GM21786 (cell line): Measurements from ENCODE around the gene CELA2A.
"Not testable (repeated sequence)": the region's sequence is repeated elsewhere in the genome, so short reads cannot be mapped to it uniquely, and the experiment has no call there.

Experiments
- ATAC-seq: cut with Tn5 transposase; IDR thresholded peaks from one replicate; pipeline ENCODE4 v1.9.1; 2021; ENCODE audit not compliant: unreplicated experiment

The CELA2A gene

DNA sequence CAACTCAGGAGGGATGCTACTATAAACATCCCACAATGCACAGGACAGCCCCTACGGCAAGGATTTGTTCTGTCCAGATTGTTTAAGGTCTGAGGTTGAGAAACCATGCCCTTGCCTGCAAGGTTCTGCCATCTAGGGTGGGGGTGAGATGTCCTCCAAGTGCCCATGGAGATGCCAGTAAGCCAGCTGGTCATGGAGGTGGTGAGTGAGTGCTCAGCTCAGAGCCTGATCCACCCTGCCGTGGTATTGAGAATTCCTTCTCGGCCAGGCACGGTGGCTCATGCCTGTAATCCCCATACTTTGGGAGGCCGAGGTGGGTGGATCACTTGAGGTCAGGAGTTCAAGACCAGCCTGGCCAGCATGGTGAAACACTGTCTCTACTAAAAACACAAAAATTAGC is 31.6 kb upstream of the CELA2A start:
- ATAC-seq = no peak

DNA sequence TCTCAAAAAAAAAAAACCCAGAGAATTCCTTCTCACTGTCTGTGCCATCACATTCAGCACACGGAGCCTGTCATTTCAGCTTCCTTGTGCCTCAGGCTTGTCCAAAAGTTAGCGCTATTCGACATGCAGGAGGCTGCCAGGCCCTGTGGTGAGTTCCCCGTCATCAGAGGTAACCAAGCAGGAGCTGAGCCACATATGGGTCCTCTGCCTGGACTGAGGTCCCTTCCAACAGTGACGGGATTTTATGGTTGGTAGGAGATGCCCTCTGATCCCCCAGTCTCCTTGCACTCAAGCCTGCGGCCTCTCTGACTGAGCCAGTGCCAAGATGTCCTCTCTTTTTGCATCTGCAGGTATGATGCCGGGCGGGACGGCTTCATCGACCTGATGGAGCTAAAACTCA is 31.0 kb upstream of the CELA2A start:
- ATAC-seq = no peak

DNA sequence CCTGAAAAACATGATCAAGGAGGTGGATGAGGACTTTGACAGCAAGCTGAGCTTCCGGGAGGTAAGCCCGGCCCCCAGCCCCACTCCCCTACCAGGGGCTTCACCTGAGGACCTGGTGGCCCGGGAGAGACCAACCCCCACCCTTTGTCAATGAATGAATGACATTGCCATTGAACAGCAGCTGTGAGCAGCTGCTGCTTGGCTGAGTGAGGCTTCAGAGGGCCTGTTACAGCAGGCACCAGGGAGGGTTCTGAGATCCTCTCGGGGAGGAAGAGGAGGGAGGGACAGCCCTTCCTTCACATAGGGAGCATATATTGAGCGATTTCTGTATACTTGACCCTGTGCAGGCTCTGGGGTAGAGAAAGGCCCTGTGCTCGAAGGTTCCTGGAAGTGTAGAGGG is 30.6 kb upstream of the CELA2A start:
- ATAC-seq = no peak

DNA sequence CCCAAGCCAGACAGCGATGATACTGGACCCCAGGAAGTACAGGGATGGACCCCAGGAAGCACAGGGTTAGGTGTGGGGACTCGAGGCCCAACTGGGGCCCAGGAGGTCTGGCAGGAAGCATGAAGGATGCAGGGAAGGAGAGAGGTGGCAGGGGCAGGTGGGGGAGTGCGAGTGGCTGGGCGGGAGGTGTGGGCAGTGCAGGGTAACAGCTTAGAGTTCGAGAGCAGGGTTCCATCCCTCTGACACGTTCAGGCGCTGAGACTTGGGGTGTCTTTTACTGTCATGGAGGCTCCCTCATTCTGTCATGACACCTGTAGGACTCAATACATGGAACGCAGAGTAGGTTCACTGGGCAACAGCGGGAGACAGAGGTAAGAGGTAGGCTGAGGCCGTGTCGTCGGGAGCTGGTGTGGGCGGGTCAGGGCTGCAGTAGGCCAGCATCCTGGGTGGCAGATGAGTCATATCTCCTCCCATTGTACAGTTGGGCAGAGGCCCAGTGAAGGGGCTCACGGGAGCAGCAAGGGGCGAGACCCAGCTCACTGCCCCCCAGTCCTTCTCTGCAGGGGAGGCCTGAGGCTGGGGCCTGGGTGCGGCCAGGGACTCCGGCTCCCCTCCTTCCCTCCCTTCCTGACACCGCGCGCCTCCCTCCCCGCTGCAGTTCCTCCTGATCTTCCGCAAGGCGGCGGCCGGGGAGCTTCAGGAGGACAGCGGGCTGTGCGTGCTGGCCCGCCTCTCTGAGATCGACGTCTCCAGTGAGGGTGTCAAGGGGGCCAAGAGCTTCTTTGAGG is 29.8 kb upstream of the CELA2A start:
- ATAC-seq = no peak

DNA sequence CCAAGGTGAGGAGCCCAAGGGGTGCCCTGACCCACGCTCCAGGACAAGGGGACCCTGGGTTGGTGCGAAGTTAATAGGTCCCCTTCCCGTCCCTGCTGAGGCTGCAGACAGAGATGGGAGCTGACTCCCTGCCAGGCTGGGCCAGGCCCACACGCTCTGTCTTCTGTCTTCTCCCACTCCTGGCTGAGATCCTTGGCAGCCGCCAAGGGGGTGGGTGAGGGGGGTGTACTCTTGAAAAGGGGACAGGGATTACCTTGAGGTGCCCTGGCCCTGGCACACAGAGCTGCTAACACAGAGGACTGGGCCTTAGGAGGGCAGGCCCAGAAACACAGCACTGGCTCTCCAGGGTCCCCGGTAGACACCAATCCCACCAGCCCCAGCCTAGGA is 29.3 kb upstream of the CELA2A start:
- no peak for ATAC-seq

DNA sequence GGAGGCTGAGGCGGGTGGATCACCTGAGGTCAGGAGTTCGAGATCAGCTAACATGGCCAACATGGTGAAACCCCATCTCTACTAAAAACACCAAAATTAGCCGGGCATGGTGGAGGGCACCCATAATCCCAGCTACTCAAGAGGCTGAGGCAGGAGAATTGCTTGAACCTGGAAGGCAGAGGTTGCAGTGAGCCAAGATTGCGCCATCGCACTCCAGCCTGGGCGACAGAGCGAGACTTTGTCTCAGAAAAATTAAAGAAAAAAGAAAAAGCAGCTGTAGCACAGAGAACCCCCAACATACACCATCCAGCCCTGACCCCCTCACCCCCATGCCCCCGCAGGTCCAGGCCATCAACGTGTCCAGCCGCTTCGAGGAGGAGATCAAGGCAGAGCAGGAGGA is 28.3 kb upstream of the CELA2A start:
- not testable (repeated sequence) for ATAC-seq

DNA sequence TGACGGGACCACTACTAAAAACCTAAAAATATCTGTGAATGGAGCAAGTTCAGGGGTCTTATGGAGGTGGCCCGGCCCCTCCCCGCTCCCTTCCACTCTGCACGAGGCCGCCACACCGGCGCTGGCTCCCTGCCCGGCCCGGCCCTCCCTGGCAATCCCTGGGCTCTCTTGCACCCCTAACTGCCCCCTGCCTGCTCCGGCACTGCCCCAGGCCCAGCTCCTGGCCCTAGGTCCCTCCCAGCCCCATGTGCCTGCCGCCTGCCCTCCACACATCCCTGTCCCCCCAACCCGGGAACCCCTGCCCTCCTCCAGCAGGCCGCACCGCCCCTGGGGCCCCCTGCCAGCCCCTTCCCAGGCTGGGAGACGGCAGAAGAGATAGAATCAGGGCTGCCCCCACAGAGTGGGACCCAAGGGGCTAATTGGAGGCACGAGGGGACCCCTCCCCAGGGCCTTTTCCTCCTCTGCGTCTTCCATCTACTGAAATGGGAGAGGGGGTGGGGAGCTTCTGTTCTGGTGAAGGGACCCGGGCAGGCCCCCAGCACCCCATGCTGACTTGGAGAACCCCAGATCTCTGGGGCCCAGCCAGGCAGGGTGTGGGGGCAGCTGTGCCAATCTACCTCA is 27.6 kb upstream of the CELA2A start:
- no peak for ATAC-seq

DNA sequence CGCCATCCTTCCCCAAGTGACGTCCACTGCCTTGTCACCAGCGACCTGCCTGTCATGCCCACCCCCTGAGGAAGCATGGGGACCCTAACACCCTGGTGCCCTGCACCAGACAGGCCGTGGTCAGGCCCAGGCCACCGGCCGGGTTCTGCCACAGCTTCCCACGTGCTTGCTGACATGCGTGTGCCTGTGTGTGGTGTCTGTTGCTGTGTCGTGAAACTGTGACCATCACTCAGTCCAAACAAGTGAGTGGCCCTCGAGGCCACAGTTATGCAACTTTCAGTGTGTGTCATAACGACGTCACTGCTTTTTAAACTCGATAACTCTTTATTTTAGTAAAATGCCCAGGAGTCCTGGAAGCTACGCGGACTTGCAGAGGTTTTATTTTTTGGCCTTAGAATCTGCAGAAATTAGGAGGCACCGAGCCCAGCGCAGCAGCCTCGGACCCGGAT is 26.8 kb upstream of the CELA2A start:
- no peak for ATAC-seq

DNA sequence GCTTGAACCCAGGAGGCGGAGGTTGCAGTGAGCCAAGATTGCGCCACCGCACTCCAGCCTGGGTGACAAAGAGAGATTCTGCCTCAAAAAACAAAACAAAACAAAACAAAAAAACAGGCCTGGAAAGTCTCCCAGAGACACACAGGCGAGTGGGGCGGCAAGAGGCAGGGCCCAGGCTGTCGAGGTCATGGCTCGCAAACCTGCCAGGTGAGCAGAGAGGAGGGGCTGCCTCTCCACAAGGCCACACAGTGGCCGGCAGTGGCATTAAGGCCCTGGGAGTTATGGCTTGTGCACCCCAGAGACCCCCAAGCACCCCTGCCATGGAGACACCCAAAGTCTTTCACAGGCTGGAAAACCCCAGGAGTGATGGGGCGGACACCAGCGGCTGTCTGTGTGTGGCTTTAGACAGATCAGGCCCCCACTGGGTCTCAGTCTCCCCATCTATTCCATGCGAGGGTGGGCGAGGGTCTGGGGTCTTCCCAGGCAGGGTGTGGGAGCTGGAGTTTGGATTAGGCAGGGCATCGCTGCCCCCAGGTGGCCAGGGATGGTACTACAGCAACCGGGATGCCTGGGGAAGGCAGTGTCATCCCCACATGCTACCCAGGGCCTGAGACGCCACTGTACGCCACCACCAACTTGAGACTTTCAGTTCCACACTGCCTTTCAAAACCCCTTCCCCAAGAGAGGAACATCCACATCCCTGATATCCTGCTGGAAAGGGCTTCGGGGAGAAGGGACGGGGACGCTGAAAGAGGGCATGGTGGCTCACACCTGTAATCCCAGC is 25.6 kb upstream of the CELA2A start:
- no peak for ATAC-seq

DNA sequence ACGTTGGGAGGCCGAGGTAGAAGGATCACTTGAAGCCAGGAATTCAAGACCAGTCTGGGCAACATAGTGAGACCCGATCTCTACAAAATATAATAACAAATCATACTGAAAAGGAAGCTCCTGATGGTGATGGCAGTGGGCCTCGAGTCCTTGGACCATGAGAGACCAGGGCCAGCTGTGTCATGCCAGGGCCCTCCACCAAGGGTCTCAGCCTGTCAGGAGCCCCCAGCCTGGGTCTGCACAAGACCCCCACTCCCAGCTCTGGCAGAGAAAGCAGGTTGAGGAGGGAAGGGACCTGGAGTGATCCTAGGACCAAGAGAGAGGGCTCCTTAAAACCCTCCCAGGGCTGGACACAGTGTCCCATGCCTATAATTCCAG is 25.0 kb upstream of the CELA2A start:
- ATAC-seq = no peak

DNA sequence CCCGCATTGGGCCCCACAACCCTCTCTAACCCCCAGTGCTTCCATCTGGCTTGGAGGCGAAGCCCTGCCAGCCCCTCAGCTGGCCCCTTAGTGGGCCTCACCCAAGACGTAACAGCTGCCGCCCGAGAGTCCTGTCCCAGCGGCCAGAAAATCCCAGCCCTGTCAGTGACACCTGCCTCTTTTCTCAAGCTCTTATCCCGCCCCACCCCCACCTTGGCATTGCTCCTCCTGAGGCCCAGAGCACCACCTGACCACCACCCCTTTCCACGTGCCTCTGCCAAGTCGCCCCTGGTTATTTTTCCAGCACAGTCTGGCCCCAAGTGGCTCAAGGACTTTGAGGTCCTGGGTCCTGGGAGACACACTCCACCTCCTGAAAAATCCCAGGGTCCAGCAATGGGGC is 24.2 kb upstream of the CELA2A start:
- no peak for ATAC-seq

DNA sequence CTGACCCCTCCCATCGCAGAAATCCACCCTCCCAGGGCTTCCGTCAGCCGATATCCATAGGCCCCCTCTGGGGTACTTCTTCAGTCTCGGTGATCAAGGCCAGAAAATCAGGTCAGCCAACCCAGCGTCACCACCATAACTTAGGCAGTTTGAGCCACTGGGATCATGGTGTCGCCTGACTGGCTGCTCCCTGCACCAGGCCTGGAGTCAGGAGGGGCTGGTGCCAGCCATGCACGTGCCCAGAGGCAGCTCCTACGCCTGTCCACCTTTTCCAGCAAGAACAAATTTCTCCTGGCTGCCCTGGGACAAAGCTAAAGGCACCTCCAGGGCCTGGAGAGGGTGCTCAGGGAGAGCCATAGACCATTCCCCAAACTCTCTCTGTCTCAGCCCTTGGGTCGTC is 23.1 kb upstream of the CELA2A start:
- ATAC-seq = no peak

DNA sequence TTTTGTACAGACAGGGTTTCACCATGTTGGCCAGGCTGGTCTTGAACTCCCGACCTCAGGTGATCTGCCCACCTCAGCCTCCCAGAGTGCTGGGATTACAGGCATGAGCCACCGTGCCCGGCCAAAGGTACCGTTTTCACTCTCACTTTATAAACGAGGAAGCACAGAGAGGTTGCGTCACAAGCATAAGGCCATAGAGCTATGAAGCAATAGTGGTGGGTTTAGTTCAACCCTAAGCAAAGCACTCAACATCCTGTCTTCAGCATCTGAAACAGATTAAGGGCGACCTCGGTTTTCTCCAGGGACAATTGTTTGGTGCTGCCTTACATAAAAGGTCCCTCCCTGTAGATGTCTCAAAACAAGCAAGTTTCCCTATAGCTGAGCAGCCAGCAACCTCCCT is 21.8 kb upstream of the CELA2A start:
- ATAC-seq = not testable (repeated sequence)

DNA sequence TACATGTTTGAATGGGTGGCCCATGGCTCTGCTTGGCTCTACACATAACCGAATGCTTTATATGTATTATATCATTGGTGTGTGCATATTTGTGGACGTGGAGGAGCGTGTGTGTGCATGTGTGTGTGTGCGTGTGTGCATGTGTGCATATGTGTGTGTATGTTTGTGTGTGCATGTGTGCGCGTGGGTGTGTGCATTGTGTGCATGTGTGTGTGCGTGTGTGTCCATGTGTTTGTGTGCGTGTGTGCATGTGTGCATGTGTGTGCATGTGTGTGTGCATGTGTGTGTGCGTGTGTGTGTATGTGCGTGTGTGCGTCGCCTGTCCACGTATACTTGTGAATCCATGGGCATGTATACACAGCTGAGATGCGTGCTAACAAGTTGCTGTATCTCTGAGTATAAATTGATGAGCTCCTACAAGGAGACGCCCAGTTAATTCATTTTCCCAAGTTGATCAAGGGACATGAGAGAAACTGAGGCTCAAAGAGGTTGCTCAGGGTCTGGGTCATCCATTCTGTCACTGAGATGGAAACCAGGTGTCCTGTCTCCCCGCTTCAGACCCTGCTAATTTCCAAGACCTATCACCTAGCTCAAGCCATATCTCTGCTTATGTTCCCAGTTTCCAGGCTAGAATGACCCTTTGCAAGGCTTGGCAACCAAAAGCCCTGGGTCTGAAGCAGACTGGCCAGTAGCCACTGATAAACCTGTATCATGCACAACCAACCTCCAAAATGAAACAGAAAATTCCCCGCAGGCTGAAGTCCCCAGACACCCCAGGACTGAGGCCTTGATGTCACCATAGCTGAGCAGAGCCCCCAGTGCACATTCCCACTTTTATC is 21.1 kb upstream of the CELA2A start:
- ATAC-seq = no peak

DNA sequence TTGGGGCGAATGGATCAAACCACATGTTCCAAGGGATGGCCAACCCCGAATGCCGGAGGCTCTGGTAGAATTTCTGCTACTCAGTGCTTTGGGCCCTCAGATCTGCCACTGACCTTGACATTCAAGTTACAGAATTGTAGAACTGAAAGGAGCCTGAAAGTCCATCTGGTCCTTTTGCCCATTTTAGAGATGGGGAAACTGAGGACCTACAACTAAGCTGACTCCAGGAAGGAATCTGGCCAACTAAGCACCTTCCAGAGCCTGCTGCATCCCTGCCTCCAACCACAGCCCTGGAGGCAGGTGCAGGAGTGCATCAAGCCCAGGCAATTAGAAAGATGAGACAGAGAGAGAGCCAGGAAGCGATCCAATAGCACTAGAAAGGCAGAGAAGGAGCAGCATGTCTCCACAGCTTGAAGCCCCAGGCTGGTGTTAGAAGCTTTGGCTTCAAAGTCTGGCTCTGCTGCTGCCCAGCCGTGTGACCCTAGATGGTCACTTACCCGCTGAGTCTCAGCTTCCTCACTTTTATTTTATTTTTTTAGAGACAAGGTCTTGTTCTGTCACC is 19.6 kb upstream of the CELA2A start:
- ATAC-seq = no peak

DNA sequence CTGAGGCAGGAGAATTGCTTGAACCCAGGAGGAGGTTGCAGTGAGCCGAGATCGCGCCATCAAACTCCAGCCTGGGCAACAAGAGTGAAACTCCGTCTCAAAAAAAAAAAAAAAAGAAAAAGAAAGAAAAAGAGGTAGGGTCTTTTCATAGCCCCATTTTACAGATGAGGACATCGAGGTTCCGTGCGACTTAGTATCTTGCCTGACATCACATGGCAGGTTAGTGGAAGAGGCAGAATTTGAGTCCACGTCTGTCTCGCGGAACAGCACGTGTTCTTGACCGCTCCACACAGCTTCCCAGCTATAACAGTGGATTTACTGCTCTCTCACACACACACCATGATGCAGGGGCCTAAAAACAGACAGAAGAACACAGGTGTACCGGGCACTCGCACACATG is 17.2 kb upstream of the CELA2A start:
- no peak for ATAC-seq

DNA sequence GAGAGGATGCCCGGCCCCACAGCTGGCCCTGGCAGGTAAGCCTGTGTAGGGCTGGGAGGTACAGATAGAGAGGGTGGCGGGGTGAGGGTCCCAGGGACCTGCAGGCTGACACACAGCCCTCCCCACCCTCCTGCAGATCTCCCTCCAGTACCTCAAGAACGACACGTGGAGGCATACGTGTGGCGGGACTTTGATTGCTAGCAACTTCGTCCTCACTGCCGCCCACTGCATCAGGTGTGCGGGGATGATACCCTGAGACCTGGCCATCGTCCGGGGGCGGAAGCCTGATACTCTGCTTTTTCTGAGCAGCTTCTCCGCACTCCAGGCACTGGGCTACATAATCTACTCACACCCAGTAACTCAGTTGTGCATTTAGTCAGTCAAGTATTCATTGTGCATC is 16.2 kb upstream of the CELA2A start:
- ATAC-seq = no peak

DNA sequence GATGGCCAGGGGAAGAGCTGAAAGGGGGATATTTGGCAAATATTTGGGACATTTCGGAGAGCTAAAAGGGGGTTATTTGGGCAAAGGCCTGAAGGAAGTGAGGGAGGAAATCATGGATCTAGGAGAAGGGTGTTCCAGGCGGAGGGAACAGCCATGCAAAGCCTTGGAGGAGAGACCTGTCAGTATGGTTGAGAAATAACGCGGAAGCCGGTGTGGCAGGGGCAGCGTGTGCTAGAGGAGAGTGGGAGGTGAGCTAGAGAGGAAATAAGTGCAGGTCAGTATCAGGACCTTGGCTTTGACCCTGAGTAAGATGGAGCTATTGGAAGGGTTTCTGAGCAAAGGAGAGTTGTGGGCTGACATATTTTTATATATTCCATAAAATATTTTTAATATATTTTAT is 15.3 kb upstream of the CELA2A start:
- ATAC-seq = no peak

DNA sequence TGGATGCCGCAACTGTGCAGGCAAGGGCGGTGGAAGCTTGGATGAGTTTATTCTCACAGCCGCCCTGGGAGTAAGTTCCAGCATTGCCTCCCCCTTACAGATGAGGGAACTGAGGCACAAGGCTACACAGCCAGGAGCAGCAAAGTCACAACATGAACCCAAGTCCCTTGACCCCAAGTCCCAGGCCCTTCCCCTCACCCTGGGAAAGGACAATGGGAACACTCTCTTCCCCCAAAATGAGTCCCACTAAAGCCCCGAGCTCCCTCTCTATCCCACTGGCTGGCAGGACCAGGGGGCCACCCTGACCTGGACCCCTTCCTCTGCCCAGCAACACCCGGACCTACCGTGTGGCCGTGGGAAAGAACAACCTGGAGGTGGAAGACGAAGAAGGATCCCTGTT is 14.4 kb upstream of the CELA2A start:
- ATAC-seq = no peak

DNA sequence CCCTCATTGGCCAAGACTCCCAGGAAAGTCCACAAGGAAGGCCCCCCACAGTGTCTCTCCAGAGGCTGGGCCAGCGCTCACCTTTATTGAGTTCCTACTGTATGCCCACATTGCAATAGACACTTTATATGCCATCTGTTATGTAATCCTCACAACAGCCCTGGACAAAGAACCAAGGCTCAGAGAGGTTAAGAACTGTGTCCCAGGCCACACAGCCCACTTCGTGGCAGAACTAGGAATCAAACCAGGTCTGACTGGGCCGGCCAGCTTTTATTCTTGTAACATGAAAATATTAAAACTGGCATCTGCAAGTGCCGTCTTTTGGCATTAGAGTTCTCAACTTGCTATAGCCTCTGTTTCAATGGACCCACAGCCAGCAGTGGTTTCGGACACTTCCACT is 13.8 kb upstream of the CELA2A start:
- no peak for ATAC-seq

DNA sequence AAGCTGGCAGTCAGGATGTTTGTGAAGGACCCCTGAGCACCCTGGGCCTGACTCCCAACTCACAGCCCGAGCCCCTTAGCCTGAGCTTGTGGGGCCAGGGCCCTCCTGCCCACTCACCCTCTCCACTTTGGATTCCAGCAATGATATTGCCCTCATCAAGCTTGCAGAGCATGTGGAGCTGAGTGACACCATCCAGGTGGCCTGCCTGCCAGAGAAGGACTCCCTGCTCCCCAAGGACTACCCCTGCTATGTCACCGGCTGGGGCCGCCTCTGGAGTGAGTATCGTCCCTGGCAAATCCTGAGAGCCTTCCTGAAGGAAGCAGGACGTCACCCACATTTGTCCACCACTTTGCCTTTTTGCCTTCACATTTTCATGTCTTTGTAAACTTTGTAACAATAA is 13.3 kb upstream of the CELA2A start:
- no peak for ATAC-seq
